HG03460 (cell line): ENCODE data around the gene BEND6.
"Not testable (repeated sequence)": the region's sequence is repeated elsewhere in the genome, so short reads cannot be mapped to it uniquely, and the experiment has no call there.

Experiments used
- ATAC-seq: cut with Tn5 transposase; IDR thresholded peaks from one replicate; pipeline ENCODE4 v1.9.1; 2021; ENCODE audit not compliant: unreplicated experiment

The BEND6 gene

DNA sequence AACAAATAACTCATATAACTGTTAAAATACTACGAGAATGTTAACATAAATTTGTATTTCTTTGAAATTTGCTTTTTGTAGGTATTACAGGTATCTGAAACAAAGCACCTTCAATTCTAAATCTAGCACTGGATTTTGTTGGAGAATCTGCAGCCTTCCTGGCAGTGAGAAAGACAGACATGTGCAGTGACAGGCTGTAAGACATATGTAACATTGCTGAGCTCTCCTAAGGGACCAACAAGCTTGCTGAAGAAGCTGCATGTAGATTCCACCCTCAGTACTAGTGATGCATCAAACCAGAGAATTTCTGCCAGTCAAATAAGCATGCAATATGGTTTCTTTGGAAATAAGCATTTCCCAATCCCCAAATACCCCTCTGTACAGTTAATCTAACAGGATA is 71.1 kb downstream of the BEND6 start:
- ATAC-seq = no peak

DNA sequence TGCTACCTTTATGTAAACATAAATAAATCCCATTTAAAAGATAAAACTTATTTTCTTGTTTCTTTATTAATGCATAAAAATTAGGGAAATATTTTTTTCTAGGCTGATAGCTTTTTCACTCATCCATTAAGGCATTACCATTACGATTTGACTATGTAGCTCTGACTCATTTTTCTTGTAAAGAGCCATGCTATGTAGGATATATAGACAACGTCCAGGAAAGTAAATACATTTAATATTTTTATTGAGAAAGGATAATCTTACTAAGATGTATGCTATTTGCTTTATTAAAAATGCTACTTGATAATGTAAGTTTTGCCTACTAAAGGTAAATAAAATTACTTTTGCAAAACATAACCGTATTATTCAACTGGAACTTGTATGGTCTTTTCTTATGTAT is 72.4 kb downstream of the BEND6 start:
- ATAC-seq = no peak

DNA sequence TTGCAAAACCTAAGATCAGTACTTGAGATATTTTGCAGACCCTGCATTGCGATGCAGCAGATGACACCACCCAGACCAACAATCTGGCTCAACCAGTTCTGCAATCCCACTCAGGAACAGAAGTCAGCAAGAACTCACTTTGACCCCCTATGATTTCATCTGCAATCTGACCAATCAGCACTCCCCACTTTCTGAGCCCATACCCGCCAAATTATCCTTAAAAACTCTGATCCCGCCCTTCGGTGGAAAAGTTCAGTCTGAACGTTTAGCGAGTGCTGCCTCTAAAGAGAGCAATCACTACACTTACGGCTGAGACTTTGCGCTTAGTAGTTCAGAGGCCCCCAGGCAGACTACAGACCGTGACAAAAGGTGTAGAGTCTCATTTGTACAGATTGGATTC is 74.3 kb downstream of the BEND6 start:
- no peak for ATAC-seq

DNA sequence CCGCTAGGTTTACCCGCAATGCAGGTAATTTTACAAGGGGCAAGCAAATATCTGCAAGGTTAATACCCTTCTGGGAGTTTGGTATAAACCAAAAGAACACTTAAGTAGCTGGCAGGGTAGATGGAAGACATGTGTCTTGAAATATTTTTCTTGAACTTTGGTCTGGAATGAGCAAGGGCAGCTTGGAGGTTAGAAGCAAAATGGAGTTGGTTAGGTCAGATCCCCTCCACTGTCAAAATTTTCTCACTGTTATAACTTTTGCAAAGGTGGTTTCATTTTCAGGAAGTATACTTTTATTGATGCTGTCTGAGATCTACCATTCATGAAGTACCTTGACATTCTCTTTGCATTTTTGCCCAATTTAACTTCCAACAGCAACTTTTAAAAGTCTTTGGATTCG is 78.3 kb downstream of the BEND6 start:
- ATAC-seq = no peak

DNA sequence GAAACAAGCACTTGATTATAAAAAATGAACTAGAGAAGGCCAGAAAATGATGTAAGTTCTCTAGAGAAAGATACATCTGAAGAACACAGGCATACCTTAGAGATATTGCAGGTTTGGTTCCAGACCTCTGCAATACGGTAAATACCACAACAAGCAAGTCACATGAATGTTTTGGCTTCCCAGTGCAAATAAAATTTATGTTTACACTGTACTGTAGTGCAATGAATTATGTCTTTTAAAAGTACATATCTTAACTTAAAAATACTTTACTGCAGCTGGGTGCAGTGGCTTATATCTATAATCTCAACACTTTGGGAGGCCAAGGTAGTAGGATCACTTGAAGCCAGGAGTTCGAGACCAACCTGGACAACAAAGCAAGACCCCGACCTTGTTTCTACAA is 80.6 kb downstream of the BEND6 start:
- ATAC-seq = no peak

DNA sequence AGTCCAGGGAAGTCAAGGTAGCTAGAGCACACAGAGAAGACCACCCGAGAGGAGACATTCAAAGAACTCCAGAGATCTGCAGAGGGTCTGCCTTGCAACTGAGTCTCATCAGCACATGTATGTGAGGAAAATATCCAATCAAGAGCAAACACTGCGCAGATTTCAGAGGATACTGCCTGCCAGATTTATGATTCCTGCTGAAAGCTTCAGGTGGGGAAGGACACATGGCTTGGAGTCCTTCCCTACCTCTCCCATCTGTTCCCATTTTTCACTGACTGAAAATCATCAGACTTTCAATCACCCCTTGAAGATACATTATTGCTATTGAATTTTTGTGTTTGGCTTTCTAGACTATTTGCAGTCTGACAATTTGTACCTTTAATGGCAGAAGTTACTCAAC is 84.0 kb downstream of the BEND6 start:
- no peak for ATAC-seq

DNA sequence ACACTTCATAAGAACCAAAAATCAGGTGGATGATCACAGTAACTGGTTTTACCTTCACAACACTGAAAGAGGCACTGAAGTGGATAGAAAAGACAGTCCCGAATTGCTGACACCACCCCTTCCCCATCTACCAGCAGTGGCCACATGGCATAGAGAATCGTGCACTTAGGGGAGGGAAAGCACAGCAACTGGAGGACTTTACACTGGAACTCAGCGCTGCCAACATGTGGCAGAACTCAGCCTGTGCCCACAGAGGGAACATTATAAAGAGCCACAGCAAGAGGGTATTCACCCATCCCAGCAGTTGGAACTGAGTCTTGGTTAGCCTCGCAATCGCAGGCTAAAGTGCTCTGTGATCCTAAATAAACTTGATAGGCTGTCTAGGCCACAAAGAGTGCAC is 85.1 kb downstream of the BEND6 start:
- ATAC-seq = no peak

DNA sequence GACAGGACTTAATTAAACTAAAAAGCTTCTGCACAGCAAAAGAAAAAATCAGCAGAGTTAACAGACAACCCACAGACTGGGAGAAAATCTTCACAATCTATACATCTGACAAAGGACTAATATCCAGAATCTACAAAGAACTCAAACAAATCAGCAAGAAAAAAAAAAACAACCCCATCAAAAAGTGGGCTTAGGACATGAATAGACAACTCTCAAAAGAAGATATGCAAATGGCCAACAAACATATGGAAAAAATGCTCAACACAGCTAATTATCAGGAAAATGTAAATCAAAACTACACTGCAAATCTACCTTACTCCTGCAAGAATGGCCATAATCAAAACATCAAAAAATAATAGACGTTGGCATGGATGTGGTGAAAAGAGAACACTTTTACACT is 89.2 kb downstream of the BEND6 start:
- not testable (repeated sequence) for ATAC-seq

DNA sequence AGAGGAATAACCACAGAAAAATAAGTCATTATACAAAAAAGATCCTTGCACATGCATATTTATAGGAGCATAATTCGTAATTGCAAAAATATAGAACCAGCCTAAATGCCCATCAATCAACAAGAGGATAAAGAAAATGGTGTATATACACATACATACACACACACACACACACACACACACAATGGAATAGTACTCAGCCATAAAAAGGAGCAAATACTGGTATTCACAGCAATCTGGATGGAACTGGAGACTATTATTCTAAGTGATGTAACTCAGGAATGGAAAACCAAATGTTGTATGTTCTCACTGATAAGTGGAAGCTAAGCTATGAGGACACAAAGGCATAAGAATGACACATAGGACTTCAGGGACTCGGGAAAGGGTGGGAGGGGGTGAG is 89.7 kb downstream of the BEND6 start:
- ATAC-seq = no peak

DNA sequence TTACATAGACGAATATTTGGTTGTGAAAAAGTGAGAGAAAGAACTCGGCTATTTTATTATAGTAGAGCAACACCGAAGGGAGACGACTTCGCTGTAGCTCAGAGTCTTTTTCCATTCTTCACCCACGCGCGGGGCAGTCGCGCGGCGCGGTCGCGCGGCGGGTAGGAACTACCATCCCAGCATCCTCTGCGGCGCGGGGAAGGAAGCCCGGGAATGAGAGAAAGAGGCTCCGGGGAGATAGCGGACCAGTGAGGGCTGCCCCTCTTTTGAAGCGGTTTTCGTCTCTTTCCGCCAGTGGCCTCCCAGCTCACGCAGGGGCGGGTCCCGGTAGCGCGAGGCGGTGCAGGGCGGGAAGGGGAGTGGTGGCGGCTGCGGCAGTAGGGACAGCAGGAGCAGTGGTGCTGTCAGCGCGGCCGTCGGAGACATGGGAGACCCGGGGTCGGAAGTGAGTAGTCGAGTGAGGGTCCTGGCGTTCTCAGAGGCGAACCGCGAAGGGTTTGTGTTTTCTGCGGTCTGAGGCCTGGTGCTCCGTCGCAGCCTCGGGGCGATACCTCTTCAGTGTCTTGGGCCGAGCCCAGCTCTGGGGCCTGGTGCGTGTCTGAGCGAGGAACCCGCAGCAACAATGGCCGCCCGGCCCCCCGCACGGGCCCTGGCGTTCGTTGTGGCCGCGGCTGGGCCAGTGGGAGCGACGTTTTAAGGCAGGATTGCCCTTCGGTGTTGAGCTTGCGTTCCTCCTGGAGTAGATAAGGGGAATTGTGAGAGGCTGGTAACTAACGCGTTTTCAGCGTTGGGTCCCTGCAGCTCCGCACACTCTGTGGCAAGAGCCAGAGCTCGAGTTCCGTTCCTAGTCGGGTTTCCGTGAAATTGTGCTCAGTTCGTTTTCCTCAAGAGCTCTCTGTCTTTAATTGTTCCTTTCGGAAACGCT is 91.7 kb downstream of the BEND6 start, which contains the start of gene KIAA1586:
Gene KIAA1586, plus strand, starts transcription at position 362 of the 925 bp plus-strand sequence. Its CDS starts 63 bp downstream, at position 425.
- peak; percentile 94 for ATAC-seq

DNA sequence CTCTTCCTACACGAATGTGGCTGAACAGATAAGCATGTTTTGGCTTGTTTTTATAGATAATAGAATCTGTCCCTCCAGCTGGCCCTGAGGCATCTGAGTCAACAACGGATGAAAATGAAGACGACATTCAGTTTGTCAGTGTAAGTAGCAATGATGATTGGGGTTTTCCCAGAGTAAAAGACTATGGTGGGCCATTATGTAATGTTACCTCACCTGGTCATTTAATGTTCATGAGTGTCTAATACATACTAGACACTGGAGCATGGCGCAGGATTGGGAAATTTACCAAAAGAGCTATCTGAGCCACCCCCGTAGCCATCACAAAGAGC is 92.3 kb downstream of the BEND6 start:
- peak; percentile 21 for ATAC-seq

DNA sequence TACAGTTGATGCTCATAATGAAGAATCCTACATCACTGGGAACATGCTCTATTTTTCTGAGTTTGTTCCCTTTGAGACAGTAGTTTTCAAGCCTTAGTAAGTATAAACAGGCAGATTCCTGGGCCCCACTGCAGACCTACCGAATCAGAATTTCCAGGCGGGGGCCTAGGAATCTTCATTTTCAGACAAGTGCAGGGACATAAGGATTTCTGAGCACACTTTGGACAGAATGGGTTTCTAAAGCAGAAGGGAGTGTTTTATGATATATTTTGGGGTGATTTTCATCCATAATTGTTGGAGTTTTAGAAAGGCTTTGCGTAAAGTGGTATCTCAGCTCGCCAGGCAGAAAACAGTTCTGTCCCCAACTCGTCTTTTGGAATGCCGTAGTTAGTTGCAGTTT is 93.0 kb downstream of the BEND6 start:
- not testable (repeated sequence) for ATAC-seq

DNA sequence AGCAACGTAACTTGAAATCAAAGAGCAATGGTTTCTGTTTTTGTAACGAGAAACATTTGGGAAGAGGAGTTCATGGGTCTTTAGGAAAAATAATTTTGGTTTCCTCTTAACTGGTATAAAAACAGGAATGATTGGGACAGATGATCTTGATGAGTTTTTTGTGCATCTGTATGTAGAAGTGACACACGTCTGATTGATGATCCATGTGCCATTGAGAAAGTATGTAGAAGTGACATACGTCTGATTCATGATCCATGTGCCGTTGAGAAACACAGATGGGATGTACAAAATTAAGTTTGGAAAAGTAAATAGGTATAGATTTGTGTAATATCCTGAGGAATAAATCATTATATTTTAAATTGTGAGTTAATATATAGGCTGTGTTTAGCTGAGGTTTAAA is 93.7 kb downstream of the BEND6 start:
- no peak for ATAC-seq

DNA sequence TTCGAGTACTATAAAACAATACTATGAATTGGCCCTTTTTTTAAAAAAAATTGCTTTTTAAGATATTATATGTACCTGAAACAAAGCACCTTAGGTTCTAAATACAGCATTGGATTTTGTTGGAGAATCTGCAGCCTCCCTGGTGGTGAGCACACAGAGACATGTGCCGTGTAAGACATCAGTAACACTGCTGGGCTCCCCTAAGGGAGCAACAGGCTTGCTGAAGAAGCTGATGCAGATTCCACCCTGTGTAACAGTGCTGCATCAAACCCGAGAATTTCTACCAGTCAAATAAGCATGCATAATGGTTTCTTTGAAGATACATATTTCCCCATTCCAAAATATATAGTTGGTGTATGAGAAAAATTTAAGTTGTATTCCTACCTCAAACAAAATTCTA is 108.9 kb downstream of the BEND6 start:
- ATAC-seq = no peak

DNA sequence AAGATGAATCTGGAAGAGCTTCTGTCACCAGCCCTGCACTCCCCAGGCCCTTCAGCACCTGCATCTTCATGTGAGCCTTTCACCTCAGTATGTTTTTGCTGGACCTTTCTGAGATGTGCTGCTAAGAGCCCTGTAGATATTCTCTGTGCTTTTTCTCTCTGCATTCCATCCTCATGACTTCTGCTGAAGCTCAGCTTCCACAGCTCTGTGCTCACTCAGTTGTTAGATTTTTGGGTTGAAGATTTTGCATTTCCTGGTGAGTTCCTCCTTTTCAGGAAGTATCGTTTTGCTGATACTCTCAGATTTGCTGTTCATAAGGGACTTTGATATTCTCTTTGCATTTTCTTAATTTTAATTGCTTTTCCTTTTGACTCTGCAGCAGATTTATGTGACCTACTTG is 109.9 kb downstream of the BEND6 start:
- no peak for ATAC-seq

DNA sequence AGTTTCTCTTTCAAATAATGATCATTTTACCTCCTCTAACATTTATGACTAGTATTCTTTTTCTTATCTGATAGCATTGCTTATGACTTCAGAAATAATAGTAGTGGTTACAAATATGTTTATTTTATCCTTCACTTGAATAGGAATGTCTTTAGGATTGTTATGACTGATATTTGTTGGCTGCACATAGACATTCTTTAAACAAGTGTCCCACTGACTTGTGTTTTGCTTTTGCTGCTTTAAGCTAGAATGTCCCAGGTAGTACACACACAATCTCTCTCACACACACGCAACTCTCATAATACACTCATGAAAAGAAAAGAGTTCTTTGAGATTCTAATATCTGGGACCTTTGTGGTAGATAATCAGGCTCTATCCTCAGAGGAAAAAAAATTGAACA is 113.2 kb downstream of the BEND6 start:
- ATAC-seq = no peak

DNA sequence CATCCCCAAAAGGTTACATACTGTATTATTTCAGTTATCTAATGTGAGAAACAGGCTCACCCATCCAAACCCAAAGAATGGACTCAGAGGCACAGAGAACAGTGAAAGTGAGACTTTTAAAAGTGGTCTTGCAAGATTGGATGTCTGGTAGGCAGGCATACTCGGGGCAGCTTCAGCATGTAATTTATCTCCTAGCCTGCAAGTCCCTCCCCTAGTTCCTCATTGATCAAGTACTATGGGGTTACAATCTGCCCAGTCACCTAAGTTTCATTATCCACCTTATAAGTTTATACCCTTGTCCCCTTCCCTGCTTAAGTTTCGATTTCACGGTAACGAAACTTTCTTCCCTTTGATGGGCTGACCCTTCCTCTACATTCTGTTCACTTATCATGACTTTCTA is 114.3 kb downstream of the BEND6 start:
- no peak for ATAC-seq

DNA sequence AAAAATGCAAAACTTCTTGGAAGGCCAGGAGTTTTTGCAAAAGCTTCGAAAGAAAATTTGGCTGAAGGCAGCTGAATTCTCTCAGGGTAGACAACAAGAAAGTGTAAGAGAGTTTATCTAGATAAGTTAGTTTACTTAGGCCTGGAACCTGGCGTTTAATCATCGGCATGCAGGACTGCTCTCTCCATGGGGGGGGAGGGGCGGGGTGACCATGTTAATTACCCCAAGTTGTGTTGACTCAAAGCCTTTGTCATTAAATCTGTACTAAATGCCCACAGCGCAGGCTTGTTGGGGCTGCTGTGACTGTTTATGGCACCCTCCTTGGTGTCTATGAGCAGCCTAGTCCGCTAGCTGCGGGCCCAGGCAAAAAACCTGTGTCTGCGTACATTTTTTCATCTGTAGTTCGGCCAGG is 115.0 kb downstream of the BEND6 start:
- no peak for ATAC-seq

DNA sequence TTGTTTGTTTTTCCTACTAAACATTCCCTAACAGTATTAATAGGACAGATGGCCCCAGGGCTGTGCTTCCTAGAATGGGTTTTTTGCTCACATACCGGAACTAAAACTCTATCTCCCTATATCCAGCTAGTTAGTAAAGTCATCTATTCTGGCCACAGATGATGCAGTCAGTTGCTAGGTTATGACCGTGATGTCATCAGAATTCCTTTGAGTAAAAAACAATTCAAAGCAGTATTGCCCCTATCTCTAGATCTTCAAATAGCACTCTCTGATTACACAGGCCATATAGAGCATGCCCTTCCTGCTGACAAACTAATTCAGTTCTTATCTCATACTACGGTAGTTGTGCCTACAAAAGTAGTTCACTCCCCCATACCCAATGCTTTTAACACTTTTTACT is 117.2 kb downstream of the BEND6 start:
- ATAC-seq = no peak

DNA sequence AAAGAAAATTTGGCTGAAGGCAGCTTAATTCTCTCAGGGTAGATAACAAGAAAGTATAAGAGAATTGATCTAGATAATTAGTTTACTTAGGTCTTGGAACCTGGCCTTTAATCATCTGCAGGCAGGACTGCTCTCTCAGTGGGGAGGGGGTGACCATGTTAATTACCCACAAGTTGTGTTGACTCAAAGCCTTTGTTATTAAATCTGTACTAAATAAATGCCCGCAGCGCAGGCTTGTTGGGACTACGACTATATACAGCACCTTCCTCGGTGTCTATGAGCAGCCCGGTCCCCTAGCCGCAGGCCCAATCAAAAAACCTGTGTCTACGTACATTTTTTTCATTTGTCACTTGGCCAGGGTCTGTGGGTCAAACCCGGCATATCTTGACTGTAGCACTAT is 119.5 kb downstream of the BEND6 start:
- no peak for ATAC-seq

DNA sequence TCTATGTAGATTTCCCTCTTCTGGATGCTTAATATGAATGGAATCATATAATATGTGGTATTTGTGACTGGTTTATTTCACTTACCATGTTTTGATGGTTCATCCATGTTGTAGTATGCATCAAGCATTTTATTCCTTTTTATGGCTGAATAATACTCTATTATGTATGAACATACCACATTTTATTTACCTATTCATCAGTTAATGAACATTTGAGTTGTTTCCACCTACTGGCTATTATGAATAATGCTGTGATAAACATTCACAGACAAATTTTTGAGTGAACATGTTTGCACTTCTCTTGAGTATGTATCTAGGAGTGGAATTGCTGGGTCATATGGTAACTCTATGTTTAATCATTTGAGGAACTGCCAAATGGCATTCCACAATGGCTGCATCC is 120.2 kb downstream of the BEND6 start:
- ATAC-seq = no peak
